ENCODE measurements around the gene USP10. TPM values are rescaled to one million over a fixed set of nuclear protein-coding genes. Genes with fewer than 3 reads are reported as not detected.

Gene USP10
- total and polyA plus RNA-seq, 3 donors from 2014 or later, result 53.6 to 108 (median 101) TPM

DNA sequence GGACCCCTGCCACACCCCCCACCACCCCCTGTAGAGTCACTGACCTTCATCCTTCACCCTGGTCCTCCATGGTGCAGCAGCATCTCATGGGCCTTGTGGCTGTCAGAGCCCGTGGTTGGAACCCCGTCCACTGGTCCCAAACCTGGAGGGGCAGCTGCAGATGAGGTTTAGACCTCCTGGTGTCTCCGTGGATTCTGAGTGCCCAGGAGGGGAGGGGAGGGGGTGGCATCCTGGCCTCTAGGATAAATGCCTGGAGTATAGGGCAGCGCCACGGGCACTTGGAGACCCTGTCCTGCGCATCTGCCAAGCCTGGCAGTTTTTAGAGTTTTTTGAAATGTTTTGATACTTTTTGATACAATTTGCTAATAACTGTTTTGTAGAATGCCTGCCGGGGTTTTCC lies 34.0 kb upstream of the USP10 start:
- no peaks in the 10 kb centered on the region for H3K9me3 ChIP-seq
- WGBS, 2 donors, result 74 to 91% methylated on average over 7 of the region's 7 CpGs
- peaks cover 12% of the 10 kb centered on the region for H3K4me1 ChIP-seq
- TF ChIP-seq, protein P1, sequence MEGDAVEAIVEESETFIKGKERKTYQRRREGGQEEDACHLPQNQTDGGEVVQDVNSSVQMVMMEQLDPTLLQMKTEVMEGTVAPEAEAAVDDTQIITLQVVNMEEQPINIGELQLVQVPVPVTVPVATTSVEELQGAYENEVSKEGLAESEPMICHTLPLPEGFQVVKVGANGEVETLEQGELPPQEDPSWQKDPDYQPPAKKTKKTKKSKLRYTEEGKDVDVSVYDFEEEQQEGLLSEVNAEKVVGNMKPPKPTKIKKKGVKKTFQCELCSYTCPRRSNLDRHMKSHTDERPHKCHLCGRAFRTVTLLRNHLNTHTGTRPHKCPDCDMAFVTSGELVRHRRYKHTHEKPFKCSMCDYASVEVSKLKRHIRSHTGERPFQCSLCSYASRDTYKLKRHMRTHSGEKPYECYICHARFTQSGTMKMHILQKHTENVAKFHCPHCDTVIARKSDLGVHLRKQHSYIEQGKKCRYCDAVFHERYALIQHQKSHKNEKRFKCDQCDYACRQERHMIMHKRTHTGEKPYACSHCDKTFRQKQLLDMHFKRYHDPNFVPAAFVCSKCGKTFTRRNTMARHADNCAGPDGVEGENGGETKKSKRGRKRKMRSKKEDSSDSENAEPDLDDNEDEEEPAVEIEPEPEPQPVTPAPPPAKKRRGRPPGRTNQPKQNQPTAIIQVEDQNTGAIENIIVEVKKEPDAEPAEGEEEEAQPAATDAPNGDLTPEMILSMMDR (IDR thresholded peaks at IDR 0.05), result no peak
- no peak for TF ChIP-seq POLR2A (IDR thresholded peaks at IDR 0.05)
- H3K27me3 ChIP-seq, result no peaks in the 10 kb centered on the region
- H3K36me3 ChIP-seq (ENCODE audit: low read depth, missing control alignments), result no peaks in the 10 kb centered on the region
- H3K27ac ChIP-seq, result no peak overlapping the region
- peak; percentile 24 for DNase-seq
- H3K4me3 ChIP-seq, result no peak overlapping the region
- intact Hi-C loops (cut with DNase I; ENCODE audit: low total_unique reads), result no loop called here

DNA sequence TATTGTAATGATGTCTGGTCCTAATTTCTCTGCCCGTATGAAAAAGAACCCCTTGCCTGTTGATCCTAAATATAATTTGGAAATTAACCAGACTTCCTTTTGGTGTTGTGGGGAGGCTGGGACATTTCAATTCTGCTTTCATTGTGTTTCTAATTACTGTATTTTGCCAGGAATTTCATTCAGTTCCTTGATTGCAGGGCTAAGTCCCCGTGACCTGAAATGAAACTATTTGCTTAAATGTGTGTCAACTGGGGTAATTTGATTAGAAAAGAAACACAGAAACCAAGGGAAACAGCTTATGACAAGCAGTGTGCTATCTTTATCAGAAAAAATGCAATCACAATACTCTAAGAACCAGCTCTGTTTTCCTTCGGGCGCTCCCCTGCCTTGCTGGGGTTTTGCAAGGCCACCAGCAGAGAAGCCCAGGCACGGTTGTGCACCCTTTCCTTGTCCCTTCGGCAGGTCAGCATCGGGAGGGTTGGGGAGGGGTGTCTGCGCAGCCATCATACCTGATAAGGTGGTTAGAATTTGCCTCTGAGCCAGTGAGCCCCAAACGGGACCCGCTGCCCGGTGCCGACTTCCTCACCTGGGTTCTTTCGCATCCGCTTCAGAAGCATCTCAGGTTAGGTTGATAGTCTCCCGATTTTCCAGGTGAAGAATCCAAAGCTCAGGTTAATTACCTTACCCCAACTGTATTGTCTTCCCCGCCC lies 32.0 kb upstream of the USP10 start:
- no peaks in the 10 kb centered on the region for H3K27me3 ChIP-seq
- 63 to 72% methylated on average over 14 to 16 of the region's 16 CpGs for whole genome bisulfite sequencing, 2 donors
- H3K9me3 ChIP-seq, result no peaks in the 10 kb centered on the region
- peaks cover 12% of the 10 kb centered on the region for H3K4me1 ChIP-seq
- no peak overlapping the region for H3K4me3 ChIP-seq
- H3K27ac ChIP-seq, result peak overlapping the region in 1 of 2 donors; percentile 50
- H3K36me3 ChIP-seq (ENCODE audit: low read depth, missing control alignments), result no peaks in the 10 kb centered on the region
- intact Hi-C loops (cut with DNase I; ENCODE audit: low total_unique reads), result no loop called here
- TF ChIP-seq, protein P1 (IDR thresholded peaks at IDR 0.05), result no peak
- no peak for TF ChIP-seq POLR2A (IDR thresholded peaks at IDR 0.05)
- peak; percentile 60 for DNase-seq

DNA sequence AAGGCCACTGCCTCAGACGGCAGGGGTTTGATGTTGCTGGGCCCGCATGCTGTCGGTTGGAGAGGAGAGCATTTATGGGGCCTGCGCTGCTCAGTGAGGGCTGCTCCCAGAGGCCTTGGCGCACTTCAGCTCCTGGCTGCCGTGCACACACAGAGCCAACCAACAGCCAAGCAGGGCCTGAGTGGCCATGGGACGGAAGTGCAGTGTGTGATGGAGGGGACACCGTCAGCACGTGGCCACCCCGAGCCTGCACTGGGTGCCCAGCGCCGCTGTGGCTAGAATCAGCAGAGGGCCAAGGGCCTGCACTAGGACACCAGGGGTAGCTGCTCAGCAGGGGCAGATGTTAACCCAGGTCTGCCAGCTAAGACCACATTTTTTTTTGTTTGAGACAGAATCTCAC lies 29.7 kb upstream of the USP10 start:
- Histone ChIP-seq H3K27ac (no peak overlapping the region), H3K4me3 (no peak overlapping the region), H3K4me1 (peaks cover 9% of the 10 kb centered on the region), H3K27me3 (no peaks in the 10 kb centered on the region), H3K9me3 (no peaks in the 10 kb centered on the region), H3K36me3 (ENCODE audit: low read depth, missing control alignments) (no peaks in the 10 kb centered on the region)
- no peak for DNase-seq
- 89 to 95% methylated on average over 6 to 12 of the region's 12 CpGs for WGBS, 2 donors
- TF ChIP-seq, protein P1 (IDR thresholded peaks at IDR 0.05), result no peak
- TF ChIP-seq POLR2A (IDR thresholded peaks at IDR 0.05), result no peak
- intact Hi-C loops (cut with DNase I; ENCODE audit: low total_unique reads), result no loop called here

- H3K27ac ChIP-seq, result no peak overlapping the region
- no peaks in the 10 kb centered on the region for H3K27me3 ChIP-seq
- H3K9me3 ChIP-seq, result no peaks in the 10 kb centered on the region
- H3K4me3 ChIP-seq, result no peak overlapping the region
- intact Hi-C loops (cut with DNase I; ENCODE audit: low total_unique reads), result no loop called here
- DNase-seq, result peak; percentile 85
- TF ChIP-seq POLR2A (IDR thresholded peaks at IDR 0.05), result no peak
- TF ChIP-seq, protein P1 (IDR thresholded peaks at IDR 0.05), result peak; percentile 75 to 83 (median 82)
- WGBS, 2 donors, result 57 to 60% methylated on average over 26 of the region's 26 CpGs
- H3K36me3 ChIP-seq (ENCODE audit: low read depth, missing control alignments), result no peaks in the 10 kb centered on the region
- H3K4me1 ChIP-seq, result peaks cover 6% of the 10 kb centered on the region
Measured at GRCh38 chr16:84672276-84673202, 27.3 kb upstream of the USP10 start.
